Right lobe of liver (tissue), 4 donors: ENCODE measurements around the gene DCC.

Experiments
- POLR2A ChIP-seq: fragments of 450-650 bp; IDR thresholded peaks from one replicate; pipeline ENCODE4 v1.6.1; 2017; ENCODE audit warnings: antibody characterized with exemption, mild to moderate bottlenecking
- TF ChIP-seq, protein P1 (sequence below), 4 donors: fragments of 200-600 bp in 3 of 4; fragments of 450-650 bp in 1 of 4; IDR thresholded peaks; one replicate each; pipeline versions ENCODE4 v1.5.1 to v1.8.0; 2016 to 2022; ENCODE audit warnings: antibody characterized with exemption in 4 of 4, mild to moderate bottlenecking in 2 of 4
- donor health status: DM: no; HTN: no; CAD: no.
- donor health status: DM: no; HTN: no; CAD: no.
- donor health status: DM: no; HTN: yes; CAD: no.

DNA sequence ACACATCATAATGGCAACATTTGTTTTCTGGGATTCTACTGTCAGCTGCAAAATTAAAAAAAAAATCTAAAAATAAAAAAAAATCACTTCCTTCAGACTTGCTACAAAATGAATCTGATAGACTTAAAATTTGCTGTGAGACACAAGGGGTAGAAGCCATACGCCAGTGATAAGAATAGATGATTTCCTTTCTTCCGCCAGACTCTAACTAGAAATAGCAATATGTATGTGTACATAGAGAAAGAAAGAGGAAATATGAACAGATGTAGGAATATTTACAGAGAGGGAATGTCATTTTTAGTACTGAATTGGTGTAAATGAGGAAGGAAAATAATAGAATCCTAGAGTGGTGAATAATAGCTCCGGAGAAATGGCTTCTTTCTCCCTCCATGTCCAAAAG is 574.2 kb downstream of the DCC start:
- TF ChIP-seq, protein P1, sequence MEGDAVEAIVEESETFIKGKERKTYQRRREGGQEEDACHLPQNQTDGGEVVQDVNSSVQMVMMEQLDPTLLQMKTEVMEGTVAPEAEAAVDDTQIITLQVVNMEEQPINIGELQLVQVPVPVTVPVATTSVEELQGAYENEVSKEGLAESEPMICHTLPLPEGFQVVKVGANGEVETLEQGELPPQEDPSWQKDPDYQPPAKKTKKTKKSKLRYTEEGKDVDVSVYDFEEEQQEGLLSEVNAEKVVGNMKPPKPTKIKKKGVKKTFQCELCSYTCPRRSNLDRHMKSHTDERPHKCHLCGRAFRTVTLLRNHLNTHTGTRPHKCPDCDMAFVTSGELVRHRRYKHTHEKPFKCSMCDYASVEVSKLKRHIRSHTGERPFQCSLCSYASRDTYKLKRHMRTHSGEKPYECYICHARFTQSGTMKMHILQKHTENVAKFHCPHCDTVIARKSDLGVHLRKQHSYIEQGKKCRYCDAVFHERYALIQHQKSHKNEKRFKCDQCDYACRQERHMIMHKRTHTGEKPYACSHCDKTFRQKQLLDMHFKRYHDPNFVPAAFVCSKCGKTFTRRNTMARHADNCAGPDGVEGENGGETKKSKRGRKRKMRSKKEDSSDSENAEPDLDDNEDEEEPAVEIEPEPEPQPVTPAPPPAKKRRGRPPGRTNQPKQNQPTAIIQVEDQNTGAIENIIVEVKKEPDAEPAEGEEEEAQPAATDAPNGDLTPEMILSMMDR (IDR thresholded peaks at IDR 0.05), result no peak
- TF ChIP-seq POLR2A, result no peak
